A673 (cell line): Measurements from ENCODE around the gene VAMP3.

ENCODE experiments used
- CTCF ChIP-seq: fragments of 300-800, 200-600 bp; sonication (generic); conservative IDR thresholded peaks from 2 replicates; pipeline ENCODE4 v1.5.1; 2017; ENCODE audit warnings: low read depth, mild to moderate bottlenecking, antibody characterized with exemption, low read length, moderate library complexity, mixed read lengths
- EZH2 ChIP-seq: fragments of 200-600 bp; sonication (generic); IDR thresholded peaks from 2 replicates; pipeline ENCODE4 v1.6.1; 2017; ENCODE audit warnings: borderline replicate concordance, low read depth, mild to moderate bottlenecking, mixed read lengths, antibody characterized with exemption, low read length; ENCODE audit not compliant: poor library complexity, severe bottlenecking

DNA sequence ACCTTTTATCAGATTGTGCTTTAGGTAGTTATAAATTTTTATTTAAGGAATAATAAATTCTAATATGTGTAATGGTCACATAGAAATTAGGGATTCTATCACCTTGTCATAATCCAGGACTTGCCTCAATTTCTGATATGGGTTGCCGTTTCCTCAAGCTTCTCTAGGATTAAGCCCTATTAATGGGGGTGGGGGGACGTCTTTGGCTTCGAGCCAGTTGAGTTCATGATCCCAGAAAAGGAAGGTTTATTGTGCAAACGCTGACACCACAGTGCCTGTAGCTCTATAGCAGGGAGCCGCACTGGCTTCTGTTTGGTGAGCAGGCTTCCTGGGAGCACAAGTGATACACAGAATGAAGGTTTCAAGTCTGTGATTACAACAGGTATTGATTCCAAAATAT, 22.0 kb upstream of the VAMP3 start:
- TF ChIP-seq CTCF: no peak
- TF ChIP-seq EZH2: no peak
